DOHH2 (cell line): Measurements from ENCODE around the gene PLSCR3.

Source experiments
- H3F3A ChIP-seq: fragments of 200-600 bp; sonication (generic), shearing (Covaris generic); 2 replicates; pipeline ENCODE4 v1.6.0; 2016; ENCODE audit warnings: antibody characterized with exemption, mild to moderate bottlenecking; ENCODE audit not compliant: control insufficient read depth, insufficient read depth
- H3K27ac ChIP-seq: fragments of 200-600 bp; sonication (generic); 2 replicates; pipeline ENCODE4 v1.5.1; 2014; ENCODE audit warnings: low read depth, mild to moderate bottlenecking, low read length, moderate library complexity
- H3K27me3 ChIP-seq: fragments of 200-600 bp; sonication (generic); 2 replicates; pipeline ENCODE4 v1.6.1; 2014; ENCODE audit warnings: mild to moderate bottlenecking, low read length, mixed read lengths; ENCODE audit not compliant: control insufficient read depth
- H3K36me3 ChIP-seq: fragments of 200-600 bp; sonication (generic); 2 replicates; pipeline ENCODE4 v1.6.1; 2014; ENCODE audit warnings: mild to moderate bottlenecking, low read length, moderate library complexity, mixed read lengths; ENCODE audit not compliant: control insufficient read depth
- H3K4me1 ChIP-seq: fragments of 200-600 bp; sonication (generic); 2 replicates; pipeline ENCODE4 v1.6.1; 2014; ENCODE audit warnings: mild to moderate bottlenecking, low read length, mixed read lengths; ENCODE audit not compliant: control insufficient read depth
- H3K4me2 ChIP-seq: fragments of 200-600 bp; sonication (generic); 2 replicates; pipeline ENCODE4 v1.6.0; 2014; ENCODE audit warnings: mild to moderate bottlenecking, low read length, moderate library complexity
- H3K4me3 ChIP-seq: fragments of 200-600 bp; sonication (generic); 2 replicates; pipeline ENCODE4 v1.5.1; 2014; ENCODE audit warnings: mild to moderate bottlenecking, low read length, mixed read lengths
- H3K79me2 ChIP-seq: fragments of 200-600 bp; sonication (generic); 2 replicates; pipeline ENCODE4 v1.6.1; 2014; ENCODE audit warnings: mild to moderate bottlenecking, low read length, mixed read lengths; ENCODE audit not compliant: control insufficient read depth
- H3K9me2 ChIP-seq: fragments of 200-600 bp; sonication (generic); replicated peaks from 2 replicates; pipeline ENCODE4 v1.6.1; 2014; ENCODE audit warnings: mild to moderate bottlenecking, low read length, mixed read lengths; ENCODE audit not compliant: control insufficient read depth
- H3K9me3 ChIP-seq: fragments of 200-600 bp; sonication (generic); 2 replicates; pipeline ENCODE4 v1.6.1; 2014; ENCODE audit warnings: antibody characterized with exemption, low read length, mixed read lengths; ENCODE audit not compliant: control insufficient read depth, insufficient read depth
- H4K20me1 ChIP-seq: fragments of 200-600 bp; sonication (generic); 2 replicates; pipeline ENCODE4 v1.6.0; 2014; ENCODE audit warnings: low read depth, mild to moderate bottlenecking, antibody characterized with exemption, low read length, moderate library complexity; ENCODE audit not compliant: control insufficient read depth, insufficient read depth
- EZH2phosphoT487 ChIP-seq: fragments of 200-600 bp; sonication (generic); IDR thresholded peaks from 2 replicates; pipeline ENCODE4 v1.6.1; 2017; ENCODE audit warnings: borderline replicate concordance, mild to moderate bottlenecking, antibody characterized with exemption, low read length, moderate library complexity, mixed read lengths
- TF ChIP-seq, protein P1 (sequence below): fragments of 200-600 bp; sonication (generic); IDR thresholded peaks from one replicate; pipeline ENCODE4 v1.5.1; 2014; ENCODE audit warnings: antibody characterized with exemption, mild to moderate bottlenecking, low read depth, low read length; ENCODE audit not compliant: poor library complexity, severe bottlenecking

The PLSCR3 gene

GRCh38 chr17:7441266-7441665 is 46.9 kb upstream of the PLSCR3 start:
- Histone ChIP-seq H3K4me3 (peak overlapping the region; percentile 68; the same call in 1 of the 2 replicates), H3K36me3 (no peaks in the 10 kb centered on the region), H3F3A (no peaks in the 10 kb centered on the region), H4K20me1 (peaks cover 5% of the 10 kb centered on the region; the same call in 1 of the 2 replicates), H3K79me2 (peaks cover 6% of the 10 kb centered on the region), H3K9me3 (no peaks in the 10 kb centered on the region), H3K4me1 (peaks cover 59% of the 10 kb centered on the region), H3K9me2 (no peaks in the 10 kb centered on the region), H3K27me3 (peaks cover 63% of the 10 kb centered on the region), H3K4me2 (peak overlapping the region; percentile 94; the same call in 1 of the 2 replicates), H3K27ac (no peak overlapping the region)
- TF ChIP-seq, protein P1, sequence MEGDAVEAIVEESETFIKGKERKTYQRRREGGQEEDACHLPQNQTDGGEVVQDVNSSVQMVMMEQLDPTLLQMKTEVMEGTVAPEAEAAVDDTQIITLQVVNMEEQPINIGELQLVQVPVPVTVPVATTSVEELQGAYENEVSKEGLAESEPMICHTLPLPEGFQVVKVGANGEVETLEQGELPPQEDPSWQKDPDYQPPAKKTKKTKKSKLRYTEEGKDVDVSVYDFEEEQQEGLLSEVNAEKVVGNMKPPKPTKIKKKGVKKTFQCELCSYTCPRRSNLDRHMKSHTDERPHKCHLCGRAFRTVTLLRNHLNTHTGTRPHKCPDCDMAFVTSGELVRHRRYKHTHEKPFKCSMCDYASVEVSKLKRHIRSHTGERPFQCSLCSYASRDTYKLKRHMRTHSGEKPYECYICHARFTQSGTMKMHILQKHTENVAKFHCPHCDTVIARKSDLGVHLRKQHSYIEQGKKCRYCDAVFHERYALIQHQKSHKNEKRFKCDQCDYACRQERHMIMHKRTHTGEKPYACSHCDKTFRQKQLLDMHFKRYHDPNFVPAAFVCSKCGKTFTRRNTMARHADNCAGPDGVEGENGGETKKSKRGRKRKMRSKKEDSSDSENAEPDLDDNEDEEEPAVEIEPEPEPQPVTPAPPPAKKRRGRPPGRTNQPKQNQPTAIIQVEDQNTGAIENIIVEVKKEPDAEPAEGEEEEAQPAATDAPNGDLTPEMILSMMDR, result no peak
- TF ChIP-seq EZH2phosphoT487, result no peak

- Histone ChIP-seq H3K4me2 (peak overlapping the region; percentile 94), H3K36me3 (no peaks in the 10 kb centered on the region), H3F3A (no peaks in the 10 kb centered on the region), H3K4me3 (peak overlapping the region; percentile 68), H3K27ac (no peak overlapping the region), H3K4me1 (peaks cover 61% of the 10 kb centered on the region), H3K27me3 (peaks cover 59% of the 10 kb centered on the region), H3K9me2 (no peaks in the 10 kb centered on the region), H3K9me3 (no peaks in the 10 kb centered on the region), H4K20me1 (peaks cover 5% of the 10 kb centered on the region; the same call in 1 of the 2 replicates), H3K79me2 (peaks cover 10% of the 10 kb centered on the region)
- TF ChIP-seq, protein P1, result peak; percentile 9
- no peak for TF ChIP-seq EZH2phosphoT487
Observed at GRCh38 chr17:7440834-7441195, 46.5 kb upstream of the PLSCR3 start.

GRCh38 chr17:7440113-7440833 is 45.9 kb upstream of the PLSCR3 start:
- peaks cover 10% of the 10 kb centered on the region for H3K79me2 ChIP-seq
- H4K20me1 ChIP-seq, result peaks cover 5% of the 10 kb centered on the region; the same call in 1 of the 2 replicates
- H3K4me3 ChIP-seq, result peak overlapping the region; percentile 68
- no peaks in the 10 kb centered on the region for H3F3A ChIP-seq
- H3K27me3 ChIP-seq, result peaks cover 53% of the 10 kb centered on the region
- H3K4me1 ChIP-seq, result peaks cover 57% of the 10 kb centered on the region
- TF ChIP-seq, protein P1, result no peak
- H3K9me3 ChIP-seq, result no peaks in the 10 kb centered on the region
- H3K9me2 ChIP-seq, result no peaks in the 10 kb centered on the region
- H3K36me3 ChIP-seq, result no peaks in the 10 kb centered on the region
- H3K27ac ChIP-seq, result no peak overlapping the region
- H3K4me2 ChIP-seq, result peak overlapping the region; percentile 94
